ENCODE measurements around the gene KRTDAP. TPM values are rescaled to one million over a fixed set of nuclear protein-coding genes. Genes with fewer than 3 reads are reported as not detected.

Gene KRTDAP
- total RNA-seq, 1 donor from 2014 or later = not detected

GRCh38 chr19:35461060-35461459 lies 29.2 kb downstream of the KRTDAP start:
- no peak for DNase-seq
- Mint-ChIP-seq H3K9me3 (ENCODE audit: unreplicated experiment) (no peaks in the 10 kb centered on the region), H3K4me3 (ENCODE audit: unreplicated experiment) (no peak overlapping the region), H3K36me3 (ENCODE audit: unreplicated experiment) (no peaks in the 10 kb centered on the region), H3K4me1 (ENCODE audit: low read depth, unreplicated experiment) (peaks cover 4% of the 10 kb centered on the region), H3K27me3 (ENCODE audit: unreplicated experiment) (peaks cover 2% of the 10 kb centered on the region), H3K27ac (ENCODE audit: unreplicated experiment) (no peak overlapping the region)
- TF ChIP-seq CTCF (IDR thresholded peaks at IDR 0.05; ENCODE audit: partially characterized antibody, unreplicated experiment) = no peak

- Mint-ChIP-seq H3K9me3 (ENCODE audit: unreplicated experiment) (no peaks in the 10 kb centered on the region), H3K4me3 (ENCODE audit: unreplicated experiment) (no peak overlapping the region), H3K27ac (ENCODE audit: unreplicated experiment) (no peak overlapping the region), H3K27me3 (ENCODE audit: unreplicated experiment) (peaks cover 2% of the 10 kb centered on the region), H3K36me3 (ENCODE audit: unreplicated experiment) (no peaks in the 10 kb centered on the region), H3K4me1 (ENCODE audit: low read depth, unreplicated experiment) (peaks cover 4% of the 10 kb centered on the region)
- no peak for TF ChIP-seq CTCF (IDR thresholded peaks at IDR 0.05; ENCODE audit: partially characterized antibody, unreplicated experiment)
- DNase-seq = no peak
Measured at GRCh38 chr19:35460608-35461007, 29.7 kb downstream of the KRTDAP start.

GRCh38 chr19:35459414-35460082 lies 30.7 kb downstream of the KRTDAP start:
- Mint-ChIP-seq H3K36me3 (ENCODE audit: unreplicated experiment) (no peaks in the 10 kb centered on the region), H3K27me3 (ENCODE audit: unreplicated experiment) (peaks cover 2% of the 10 kb centered on the region), H3K9me3 (ENCODE audit: unreplicated experiment) (no peaks in the 10 kb centered on the region), H3K27ac (ENCODE audit: unreplicated experiment) (no peak overlapping the region), H3K4me1 (ENCODE audit: low read depth, unreplicated experiment) (peaks cover 4% of the 10 kb centered on the region), H3K4me3 (ENCODE audit: unreplicated experiment) (no peak overlapping the region)
- TF ChIP-seq CTCF (IDR thresholded peaks at IDR 0.05; ENCODE audit: partially characterized antibody, unreplicated experiment) = no peak
- DNase-seq = no peak

- Mint-ChIP-seq H3K4me3 (ENCODE audit: unreplicated experiment) (no peak overlapping the region), H3K27me3 (ENCODE audit: unreplicated experiment) (peaks cover 2% of the 10 kb centered on the region), H3K4me1 (ENCODE audit: low read depth, unreplicated experiment) (peaks cover 4% of the 10 kb centered on the region), H3K36me3 (ENCODE audit: unreplicated experiment) (no peaks in the 10 kb centered on the region), H3K9me3 (ENCODE audit: unreplicated experiment) (no peaks in the 10 kb centered on the region), H3K27ac (ENCODE audit: unreplicated experiment) (no peak overlapping the region)
- DNase-seq = no peak
- no peak for TF ChIP-seq CTCF (IDR thresholded peaks at IDR 0.05; ENCODE audit: partially characterized antibody, unreplicated experiment)
Measured at GRCh38 chr19:35458731-35459391, 31.4 kb downstream of the KRTDAP start.

GRCh38 chr19:35458192-35458591 lies 32.1 kb downstream of the KRTDAP start:
- DNase-seq = no peak
- Mint-ChIP-seq H3K9me3 (ENCODE audit: unreplicated experiment) (no peaks in the 10 kb centered on the region), H3K27me3 (ENCODE audit: unreplicated experiment) (no peaks in the 10 kb centered on the region), H3K27ac (ENCODE audit: unreplicated experiment) (no peak overlapping the region), H3K4me1 (ENCODE audit: low read depth, unreplicated experiment) (peaks cover 4% of the 10 kb centered on the region), H3K4me3 (ENCODE audit: unreplicated experiment) (no peak overlapping the region), H3K36me3 (ENCODE audit: unreplicated experiment) (no peaks in the 10 kb centered on the region)
- TF ChIP-seq CTCF (IDR thresholded peaks at IDR 0.05; ENCODE audit: partially characterized antibody, unreplicated experiment) = no peak
